Panc1 (cell line): ENCODE data around the gene NTSR2. TPM values are rescaled to one million over a fixed set of nuclear protein-coding genes. Genes with fewer than 3 reads are reported as not detected.

Experiments used
- ATAC-seq: fragments of 200-7000 bp; cut with Tn5 transposase; 2 replicates; pipeline ENCODE4 v1.9.1; 2020; ENCODE audit warnings: mild to moderate bottlenecking, moderate library complexity
- BruUV-seq: library from RNA; stranded (reverse); fragments of 400-500 nt; replicated peaks from 2 replicates; lab custom pipeline; 2021; lab: Mats Ljungman, UMichigan
- CTCF ChIA-PET: fragments of 300-600 bp; sonication (Branson Sonifier 250); formaldehyde crosslinking; loops from one replicate; lab custom pipeline; 2022; ENCODE audit warnings: antibody characterized with exemption; lab: Charles Lee
- POLR2A ChIA-PET: fragments of 300-600 bp; sonication (Branson Sonifier 250); formaldehyde crosslinking; loops from one replicate; lab custom pipeline; 2022; ENCODE audit warnings: antibody characterized with exemption; lab: Charles Lee
- DNase-seq: peaks from one replicate; pipeline ENCODE4 v3.0.0-alpha.2; 2010; ENCODE audit warnings: low read depth, low spot score
- H3K27ac ChIP-seq: 2 replicates; pipeline ENCODE4 v1.5.1; 2011; ENCODE audit warnings: mild to moderate bottlenecking, low read length, inconsistent platforms
- H3K27me3 ChIP-seq: fragments of 200-500 bp; sonication (Bioruptor generic); 2 replicates; pipeline ENCODE4 v1.6.0; 2014; ENCODE audit warnings: low read length, inconsistent platforms; ENCODE audit not compliant: control insufficient read depth, insufficient read depth
- H3K36me3 ChIP-seq: fragments of 200-500 bp; sonication (Bioruptor generic); 2 replicates; pipeline ENCODE4 v1.5.1; 2014; ENCODE audit warnings: inconsistent platforms, mild to moderate bottlenecking, low read length, moderate library complexity; ENCODE audit not compliant: control insufficient read depth, insufficient read depth
- H3K4me1 ChIP-seq: 2 replicates; pipeline ENCODE4 v1.5.1; 2011; ENCODE audit warnings: inconsistent platforms, mild to moderate bottlenecking, low read length, moderate library complexity; ENCODE audit not compliant: control insufficient read depth, insufficient read depth
- H3K4me3 ChIP-seq, 2 experiments: 2 replicates each; pipeline ENCODE4 v1.5.1; 2011 to 2012; ENCODE audit warnings: low read depth in 2 of 2, low read length in 2 of 2, mild to moderate bottlenecking in 2 of 2, inconsistent platforms in 1 of 2, moderate library complexity in 1 of 2
- H3K9me3 ChIP-seq: fragments of 200-500 bp; sonication (Bioruptor generic); 2 replicates; pipeline ENCODE4 v1.5.1; 2014; ENCODE audit warnings: low read depth, mild to moderate bottlenecking, inconsistent platforms, low read length, moderate library complexity; ENCODE audit not compliant: control insufficient read depth, insufficient read depth
- CTCF ChIP-seq: fragments of 450-650 bp; IDR thresholded peaks from 2 replicates; pipeline ENCODE4 v1.5.1; 2017; ENCODE audit warnings: mild to moderate bottlenecking
- POLR2AphosphoS5 ChIP-seq: IDR thresholded peaks from 2 replicates; pipeline ENCODE4 v1.6.1; 2012; ENCODE audit warnings: mild to moderate bottlenecking, low read depth, low read length, moderate library complexity
- REST ChIP-seq, 2 experiments: IDR thresholded peaks; 2 replicates each; pipeline ENCODE4 v1.6.1; 2011 to 2012; ENCODE audit warnings: low read depth in 2 of 2, control low read depth in 1 of 2, low read length in 1 of 2, mild to moderate bottlenecking in 1 of 2, moderate library complexity in 1 of 2; ENCODE audit not compliant: insufficient read depth in 1 of 2
- SIN3A ChIP-seq: IDR thresholded peaks from 2 replicates; pipeline ENCODE4 v1.6.1; 2012; ENCODE audit warnings: low read depth, mild to moderate bottlenecking, low read length, moderate library complexity, borderline replicate concordance; ENCODE audit not compliant: insufficient read depth
- TCF7L2 ChIP-seq: IDR thresholded peaks from 2 replicates; pipeline ENCODE4 v1.6.1; 2011; ENCODE audit warnings: mild to moderate bottlenecking, low read depth, low read length, inconsistent platforms
- in situ Hi-C: cut with HindIII; loops from 2 replicates; pipeline ENCODE4 v1.10.0; 2016; ENCODE audit warnings: low sequenced_read_pairs, low pct_unique_long_range_greater_than_20kb
- intact Hi-C: fragments of 100-400 bp; cut with micrococcal nuclease; formaldehyde crosslinking; loops from one replicate; pipeline ENCODE4 v1.10.0; 2022; ENCODE audit not compliant: unreplicated experiment
- total RNA-seq: library from RNA; stranded (reverse); gene quantifications from one replicate; pipeline ENCODE4 v1.2.1, GENCODE V29; 2021; ENCODE audit not compliant: unreplicated experiment

Gene NTSR2
- total RNA-seq, 1 experiment from 2014 or later, result 0.15 TPM

GRCh38 chr2:11629851-11630250 lies 40.1 kb downstream of the NTSR2 start:
- CTCF ChIA-PET, result no interaction called here
- no peaks in the 10 kb centered on the region for H3K27me3 ChIP-seq
- H3K4me3 ChIP-seq, result no peak overlapping the region
- ATAC-seq (no peak), DNase-seq (no peak)
- POLR2A ChIA-PET, result no interaction called here
- in situ Hi-C loops, result no loop called here
- H3K36me3 ChIP-seq, result no peaks in the 10 kb centered on the region
- no peak for TF ChIP-seq CTCF
- no peak for TF ChIP-seq REST (IDR thresholded peaks at IDR 0.05; ENCODE audit: insufficient read depth in 1 of 2, low read depth in 2 of 2, low read length in 1 of 2)
- no peak for TF ChIP-seq TCF7L2
- TF ChIP-seq POLR2AphosphoS5, result no peak
- TF ChIP-seq SIN3A, result no peak
- no peaks in the 10 kb centered on the region for H3K9me3 ChIP-seq
- BruUV-seq, result no TSS peak
- intact Hi-C loops, result no loop called here
- no peaks in the 10 kb centered on the region for H3K4me1 ChIP-seq
- H3K27ac ChIP-seq, result no peak overlapping the region

- Histone ChIP-seq H3K36me3 (no peaks in the 10 kb centered on the region), H3K4me3 (no peak overlapping the region), H3K4me1 (no peaks in the 10 kb centered on the region), H3K27me3 (no peaks in the 10 kb centered on the region), H3K9me3 (no peaks in the 10 kb centered on the region), H3K27ac (no peak overlapping the region)
- TF ChIP-seq SIN3A, result no peak
- no peak for TF ChIP-seq POLR2AphosphoS5
- TF ChIP-seq CTCF, result no peak
- TF ChIP-seq TCF7L2, result no peak
- no peak for TF ChIP-seq REST (IDR thresholded peaks at IDR 0.05; ENCODE audit: insufficient read depth in 1 of 2, low read depth in 2 of 2, low read length in 1 of 2)
- no peak for ATAC-seq
- no peak for DNase-seq
- CTCF ChIA-PET, result no interaction called here
- intact Hi-C loops, result no loop called here
- POLR2A ChIA-PET, result no interaction called here
- in situ Hi-C loops, result no loop called here
- no TSS peak for BruUV-seq
Observed at GRCh38 chr2:11629215-11629614, 40.8 kb downstream of the NTSR2 start.
